GM12878 (cell line): ENCODE results near the gene KLRF1. TPM values are rescaled to one million over a fixed set of nuclear protein-coding genes. Genes with fewer than 3 reads are reported as not detected.

Experiments
- ATF2 ChIP-seq: IDR thresholded peaks from 2 replicates; pipeline ENCODE4 v1.6.1; 2012; ENCODE audit warnings: low read length, inconsistent platforms
- ATF7 ChIP-seq: fragments of 450-650 bp; IDR thresholded peaks from 2 replicates; pipeline ENCODE4 v1.6.1; 2016; ENCODE audit warnings: low read depth, mild to moderate bottlenecking
- CBX5 ChIP-seq: sonication (generic); IDR thresholded peaks from 2 replicates; pipeline ENCODE4 v1.6.1; 2016; ENCODE audit warnings: low read depth, moderate library complexity, mild to moderate bottlenecking, inconsistent platforms
- CREM ChIP-seq: IDR thresholded peaks from 2 replicates; pipeline ENCODE4 v1.6.1; 2014; ENCODE audit warnings: antibody characterized with exemption, low read depth
- CTCF ChIP-seq, 3 experiments: IDR thresholded peaks in 2 of 3; conservative IDR thresholded peaks in 1 of 3; 2 replicates each; pipeline ENCODE4 v1.5.1; 2011; ENCODE audit warnings: low read depth in 3 of 3, low read length in 3 of 3, mild to moderate bottlenecking in 3 of 3, control low read depth in 2 of 3, moderate library complexity in 2 of 3, inconsistent platforms in 1 of 3, mixed read lengths in 1 of 3; ENCODE audit not compliant: control insufficient read depth in 2 of 3, insufficient read depth in 1 of 3; ENCODE audit errors: extremely low read depth in 1 of 3
- E4F1 ChIP-seq: fragments of 450-650 bp; IDR thresholded peaks from 2 replicates; pipeline ENCODE4 v1.6.1; 2018; ENCODE audit warnings: borderline replicate concordance, mild to moderate bottlenecking; ENCODE audit not compliant: partially characterized antibody
- EGR1 ChIP-seq, 2 experiments: IDR thresholded peaks; 1 replicate in 1 of 2; 2 replicates in 1 of 2; pipeline ENCODE4 v1.6.1; 2011 to 2012; ENCODE audit warnings: low read depth in 2 of 2, low read length in 2 of 2, borderline replicate concordance in 1 of 2, mild to moderate bottlenecking in 1 of 2, moderate library complexity in 1 of 2
- HDAC6 ChIP-seq: fragments of 200-600 bp; sonication (generic); IDR thresholded peaks from one replicate; pipeline ENCODE4 v1.8.0; 2017; ENCODE audit warnings: antibody characterized with exemption; ENCODE audit not compliant: unreplicated experiment
- IKZF2 ChIP-seq, 2 experiments: fragments of 450-650 bp; IDR thresholded peaks; 2 replicates each; pipeline ENCODE4 v1.6.1; 2017; ENCODE audit warnings: mild to moderate bottlenecking in 2 of 2, moderate library complexity in 2 of 2
- IRF3 ChIP-seq: fragments of 450-650 bp; IDR thresholded peaks from 2 replicates; pipeline ENCODE4 v1.6.1; 2014; ENCODE audit warnings: mild to moderate bottlenecking
- JUND ChIP-seq: IDR thresholded peaks from 2 replicates; pipeline ENCODE4 v1.6.1; 2012; ENCODE audit warnings: low read depth, mild to moderate bottlenecking, low read length, improper control_type of control experiment, moderate library complexity
- KAT2A ChIP-seq: conservative IDR thresholded peaks from 2 replicates; pipeline ENCODE4 v1.6.1; 2011; ENCODE audit warnings: low read depth, low read length; ENCODE audit not compliant: control insufficient read depth
- MLLT1 ChIP-seq: fragments of 450-650 bp; IDR thresholded peaks from 2 replicates; pipeline ENCODE4 v1.6.1; 2016; ENCODE audit warnings: mild to moderate bottlenecking
- NR2F1 ChIP-seq: fragments of 450-650 bp; conservative IDR thresholded peaks from 2 replicates; pipeline ENCODE4 v1.6.1; 2017; ENCODE audit warnings: mild to moderate bottlenecking
- SMC3 ChIP-seq: IDR thresholded peaks from 2 replicates; pipeline ENCODE4 v1.6.1; 2011; ENCODE audit warnings: low read length, improper control_type of control experiment, borderline replicate concordance
- TAF1 ChIP-seq: IDR thresholded peaks from 2 replicates; pipeline ENCODE4 v1.6.1; 2011; ENCODE audit warnings: mild to moderate bottlenecking, low read depth, low read length, borderline replicate concordance
- TCF12 ChIP-seq: IDR thresholded peaks from 2 replicates; pipeline ENCODE4 v1.6.1; 2011; ENCODE audit warnings: low read depth, mild to moderate bottlenecking, low read length
- WRNIP1 ChIP-seq: IDR thresholded peaks from 2 replicates; pipeline ENCODE4 v1.6.1; 2011; ENCODE audit warnings: low read depth, low read length, improper control_type of control experiment, borderline replicate concordance
- YY1 ChIP-seq: IDR thresholded peaks from 2 replicates; pipeline ENCODE4 v1.6.1; 2011; ENCODE audit warnings: low read depth, mild to moderate bottlenecking, low read length
- ZNF24 ChIP-seq: fragments of 450-650 bp; IDR thresholded peaks from 2 replicates; pipeline ENCODE4 v1.6.1; 2017; ENCODE audit warnings: antibody characterized with exemption, mild to moderate bottlenecking
- ZNF622 ChIP-seq: fragments of 450-650 bp; IDR thresholded peaks from 2 replicates; pipeline ENCODE4 v1.6.1; 2017; ENCODE audit warnings: mild to moderate bottlenecking, inconsistent platforms
- polyA plus RNA-seq, 11 experiments: library from polyadenylated mRNA; depleted of rRNA in 4 of 11; unstranded in 6 of 11; stranded (reverse) in 5 of 11; fragments of >200 nt; fragmentation: Nextera tagmentation in 4 of 11; fragmentation: Illumina TruSeq in 1 of 11; extraction: Ambion mirVana in 4 of 11; extraction: Trizol in 1 of 11; gene quantifications; 1 replicate in 1 of 11; 2 replicates in 10 of 11; pipeline versions ENCODE4 v1.2.1 to v1.2.3, GENCODE V29; 2011 to 2016; ENCODE audit warnings: inconsistent platforms in 2 of 11, missing spikeins in 2 of 11, low read depth in 1 of 11
- total RNA-seq, 4 experiments: library from RNA; depleted of rRNA in 3 of 4; stranded (reverse); fragments of >200 nt in 3 of 4; fragmentation: Illumina TruSeq in 1 of 4; extraction: Trizol in 1 of 4; gene quantifications; 2 replicates each; pipeline versions ENCODE4 v1.2.1 to v1.2.3, GENCODE V29; 2013 to 2021

KLRF1 gene
- total and polyA plus RNA-seq, 10 of the 15 experiments (the other 5 are each of a cell fraction or from before 2014, with no cell fraction given): 0.13 to 2.0 (median 0.18) TPM; not detected in 6

- 0 out of 2 replicates have a peak, but pooled peaks have one; percentile 14 for TF ChIP-seq CREM
- TF ChIP-seq CBX5: no peak
- TF ChIP-seq KAT2A: no peak
- peak; percentile 93 for TF ChIP-seq TCF12
- no peak for TF ChIP-seq JUND
- TF ChIP-seq ZNF622: no peak
- 0 out of 2 replicates have a peak, but pooled peaks have one; percentile 21 for TF ChIP-seq ATF7
- peak; percentile 92; the same call in 1 of the 2 replicates for TF ChIP-seq WRNIP1
- TF ChIP-seq CTCF (IDR thresholded peaks at IDR 0.05 in 2 of 3, conservative IDR thresholded peaks at IDR 0.05 in 1 of 3; ENCODE audit: control insufficient read depth in 2 of 3, extremely low read depth in 1 of 3, insufficient read depth in 1 of 3, low read depth in 3 of 3, low read length in 3 of 3): peak; percentile 80 to 87 (median 83)
- no peak for TF ChIP-seq EGR1 (IDR thresholded peaks at IDR 0.05; ENCODE audit: borderline replicate concordance in 1 of 2, low read depth in 2 of 2, low read length in 2 of 2)
- no peak for TF ChIP-seq NR2F1
- TF ChIP-seq HDAC6: no peak
- peak; percentile 53; the same call in 1 of the 2 replicates for TF ChIP-seq ZNF24
- no peak for TF ChIP-seq IRF3
- no peak for TF ChIP-seq E4F1
- no peak for TF ChIP-seq ATF2
- no peak for TF ChIP-seq TAF1
- TF ChIP-seq SMC3: peak; percentile 99
- TF ChIP-seq MLLT1: 0 out of 2 replicates have a peak, but pooled peaks have one; percentile 38
- no peak for TF ChIP-seq IKZF2 (IDR thresholded peaks at IDR 0.05)
- TF ChIP-seq YY1: peak; percentile 81; the same call in 1 of the 2 replicates
Observed at GRCh38 chr12:9797722-9798619, 29.3 kb upstream of the KLRF1 start (continued).
